Fibroblast of villous mesenchyme (primary cell): ENCODE results near the gene SAGE1. TPM values are rescaled to one million over a fixed set of nuclear protein-coding genes. Genes with fewer than 3 reads are reported as not detected.

Experiments used
- DNase-seq: peaks from one replicate; pipeline ENCODE4 v3.0.0-alpha.2; 2010; ENCODE audit warnings: low read depth
- H3K4me3 ChIP-seq: 2 replicates; pipeline ENCODE4 v1.5.1; 2011; ENCODE audit warnings: low read depth, mild to moderate bottlenecking, low read length
- total RNA-seq: library from RNA; depleted of rRNA; stranded (reverse); fragments of >200 nt; gene quantifications from 2 replicates; pipeline ENCODE4 v1.2.3, GENCODE V29; 2012
- TF ChIP-seq, protein P1 (sequence below): IDR thresholded peaks from 2 replicates; pipeline ENCODE4 v1.5.1; 2012; ENCODE audit warnings: low read depth, mild to moderate bottlenecking, low read length; ENCODE audit not compliant: insufficient read depth

The SAGE1 gene
- total RNA-seq, 1 donor = not detected

DNA sequence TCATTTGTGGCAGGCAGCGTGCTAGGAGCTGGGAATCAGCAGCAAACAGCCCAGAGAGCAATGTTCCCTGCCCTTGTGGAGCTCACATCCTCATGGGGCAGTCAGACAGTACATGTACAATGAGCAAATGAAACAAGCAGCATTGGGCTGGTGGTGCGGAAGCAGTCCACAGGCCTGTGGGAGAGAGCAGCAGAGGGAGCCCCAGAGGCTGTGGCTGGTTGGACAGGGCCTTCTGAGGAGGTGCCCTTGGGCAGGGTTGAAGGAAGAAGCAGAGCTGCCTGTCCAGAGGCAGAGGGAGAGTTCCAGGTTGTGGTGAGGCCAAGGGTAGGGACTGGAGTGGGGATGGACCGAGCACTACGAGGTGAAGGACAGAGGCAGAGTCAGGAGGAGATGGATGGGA, 57.8 kb downstream of the SAGE1 start:
- TF ChIP-seq, protein P1, sequence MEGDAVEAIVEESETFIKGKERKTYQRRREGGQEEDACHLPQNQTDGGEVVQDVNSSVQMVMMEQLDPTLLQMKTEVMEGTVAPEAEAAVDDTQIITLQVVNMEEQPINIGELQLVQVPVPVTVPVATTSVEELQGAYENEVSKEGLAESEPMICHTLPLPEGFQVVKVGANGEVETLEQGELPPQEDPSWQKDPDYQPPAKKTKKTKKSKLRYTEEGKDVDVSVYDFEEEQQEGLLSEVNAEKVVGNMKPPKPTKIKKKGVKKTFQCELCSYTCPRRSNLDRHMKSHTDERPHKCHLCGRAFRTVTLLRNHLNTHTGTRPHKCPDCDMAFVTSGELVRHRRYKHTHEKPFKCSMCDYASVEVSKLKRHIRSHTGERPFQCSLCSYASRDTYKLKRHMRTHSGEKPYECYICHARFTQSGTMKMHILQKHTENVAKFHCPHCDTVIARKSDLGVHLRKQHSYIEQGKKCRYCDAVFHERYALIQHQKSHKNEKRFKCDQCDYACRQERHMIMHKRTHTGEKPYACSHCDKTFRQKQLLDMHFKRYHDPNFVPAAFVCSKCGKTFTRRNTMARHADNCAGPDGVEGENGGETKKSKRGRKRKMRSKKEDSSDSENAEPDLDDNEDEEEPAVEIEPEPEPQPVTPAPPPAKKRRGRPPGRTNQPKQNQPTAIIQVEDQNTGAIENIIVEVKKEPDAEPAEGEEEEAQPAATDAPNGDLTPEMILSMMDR = no peak
- no peak overlapping the region for H3K4me3 ChIP-seq
- DNase-seq = no peak

Other genes starting within 250 kb of the SAGE1 start
- gene CT45A1, start 180.1 kb upstream of the SAGE1 start, total RNA-seq = not detected in 2 replicates
- not detected in 2 replicates for gene CT45A3, start 125.5 kb upstream of the SAGE1 start, total RNA-seq
- gene CT45A5, start 108.2 kb upstream of the SAGE1 start, total RNA-seq = not detected in 2 replicates
- not detected in 2 replicates for gene CT45A6, start 90.9 kb upstream of the SAGE1 start, total RNA-seq
- gene CT45A2, start 73.7 kb upstream of the SAGE1 start, total RNA-seq = not detected in 2 replicates
- gene CT45A7, start 56.4 kb upstream of the SAGE1 start, total RNA-seq = not detected in 2 replicates
- gene CT45A8, start 39.2 kb upstream of the SAGE1 start, total RNA-seq = not detected in 2 replicates
- not detected in 2 replicates for gene CT45A9, start 21.9 kb upstream of the SAGE1 start, total RNA-seq
- gene CT45A10, start 272 bp upstream of the SAGE1 start, total RNA-seq = not detected in 2 replicates
- gene MMGT1, start 80.3 kb downstream of the SAGE1 start, total RNA-seq = 20.0 and 33.2 TPM in 2 replicates
- 18.0 and 28.5 TPM in 2 replicates for gene SLC9A6, start 91.7 kb downstream of the SAGE1 start, total RNA-seq